ENCODE data around the gene KIAA0753. TPM values are rescaled to one million over a fixed set of nuclear protein-coding genes. Genes with fewer than 3 reads are reported as not detected.

Gene KIAA0753
- total and polyA plus RNA-seq, 2 of the 8 experiments (the other 6 are each of a cell fraction or from before 2014, with no cell fraction given): 5.0 to 27.1 TPM

- H4K8ac ChIP-seq (ENCODE audit: extremely low read depth, insufficient read depth, low read length): no peak overlapping the region
- H3K27ac ChIP-seq (ENCODE audit: low read depth, low read length): no peak overlapping the region
- no peaks in the 10 kb centered on the region for H4K20me1 ChIP-seq (replicated peaks in 1 of 2; ENCODE audit: control insufficient read depth in 1 of 2, insufficient read depth in 2 of 2, low read length in 2 of 2)
- no peak overlapping the region for H3K4me3 ChIP-seq (ENCODE audit: extremely low read depth in 1 of 4, insufficient read depth in 2 of 4, low read depth in 3 of 4, low read length in 4 of 4)
- no peak overlapping the region for H2AK5ac ChIP-seq (ENCODE audit: low read depth, low read length)
- CTCF ChIA-PET (ENCODE audit: partially characterized antibody): interaction anchor here (0.9 to 3.2 kb wide), 6 partner anchors 9 to 107 kb away, joined by 3 to 19 read pairs (median 4); no protein-coding TSS in a partner anchor
- no peak overlapping the region for H2BK12ac ChIP-seq (ENCODE audit: low read depth, low read length)
- H3K4ac ChIP-seq (replicated peaks; ENCODE audit: insufficient read length, low read depth, low read length): no peak overlapping the region
- H3K9me3 ChIP-seq (ENCODE audit: insufficient read depth in 2 of 2, low read depth in 1 of 2, low read length in 1 of 2): no peaks in the 10 kb centered on the region; a peak in 1 of 4 replicates
- H2AFZ ChIP-seq (ENCODE audit: low read length): no peak overlapping the region
- H2BK20ac ChIP-seq (ENCODE audit: low read length): no peak overlapping the region
- no peak overlapping the region for H3K23ac ChIP-seq (ENCODE audit: insufficient read length)
- FAIRE-seq: no peak
- H3K18ac ChIP-seq (ENCODE audit: extremely low read depth, low read length): no peak overlapping the region
- H3K36me3 ChIP-seq (ENCODE audit: control insufficient read depth in 2 of 4, insufficient read depth in 4 of 4, low read length in 3 of 4): peaks cover 0 to 17% (median 4%) of the 10 kb centered on the region in 4 experiments; a peak in 4 of 8 replicates
- no peak overlapping the region for H2BK15ac ChIP-seq (ENCODE audit: low read length)
- 86% methylated on average over 7 of the region's 7 CpGs; no CpG with 5 or more reads in 1 of the 2 experiments for WGBS, 2 experiments (ENCODE audit: extremely low coverage in 1 of 2, insufficient coverage in 1 of 2, insufficient read length in 1 of 2, insufficient replicate concordance in 2 of 2, low coverage in 1 of 2, low lambda C conversion rate in 2 of 2, missing lambda C conversion rate in 1 of 2)
- TF ChIP-seq KDM4A (IDR thresholded peaks at IDR 0.05; ENCODE audit: low read depth, low read length, severe bottlenecking) (no peak), KDM1A (IDR thresholded peaks at IDR 0.05; ENCODE audit: borderline replicate concordance, low read length) (peak; percentile 89)
- H3K4me2 ChIP-seq (ENCODE audit: insufficient read depth in 1 of 2, low read depth in 2 of 2, low read length in 2 of 2): no peak overlapping the region
- H4K91ac ChIP-seq (replicated peaks; ENCODE audit: insufficient read length, low read length): no peak overlapping the region
- H2BK120ac ChIP-seq (replicated peaks; ENCODE audit: low read depth, low read length): no peak overlapping the region
- no peaks in the 10 kb centered on the region for H3K27me3 ChIP-seq (replicated peaks in 1 of 4; ENCODE audit: control insufficient read depth in 3 of 4, extremely low read depth in 1 of 4, insufficient read depth in 3 of 4, low read length in 3 of 4)
- H4K5ac ChIP-seq (ENCODE audit: insufficient read length, low read depth, low read length): no peak overlapping the region
- H3K14ac ChIP-seq (ENCODE audit: insufficient read length): no peak overlapping the region
- H3K79me1 ChIP-seq (ENCODE audit: low read depth, low read length): no peaks in the 10 kb centered on the region; the same call in 1 of the 2 replicates
- H3K23me2 ChIP-seq (ENCODE audit: low read depth, low read length): no peaks in the 10 kb centered on the region
- no peak overlapping the region for H2BK5ac ChIP-seq (ENCODE audit: low read depth, low read length)
- DNase-seq (ENCODE audit: low read depth in 1 of 2, low spot score in 2 of 2): peak in 1 of 2 experiments; percentile 39
- POLR2A ChIA-PET (ENCODE audit: partially characterized antibody): interaction anchor here (1.2 kb wide), 2 partner anchors 29 to 62 kb away, joined by 3 read pairs; no protein-coding TSS in a partner anchor
- H3K9ac ChIP-seq (replicated peaks in 1 of 4; ENCODE audit: extremely low read depth in 1 of 4, low read depth in 3 of 4, low read length in 3 of 4): no peak overlapping the region
- H3K4me1 ChIP-seq (replicated peaks in 1 of 4; ENCODE audit: control insufficient read depth in 3 of 4, insufficient read depth in 4 of 4, low read length in 3 of 4): peaks cover 0 to 10% (median 4%) of the 10 kb centered on the region in 4 experiments; a peak in 4 of 7 replicates
- no peaks in the 10 kb centered on the region for H3K79me2 ChIP-seq (ENCODE audit: control insufficient read depth in 1 of 2, insufficient read depth in 2 of 2, low read length in 2 of 2)
- H3K56ac ChIP-seq (replicated peaks; ENCODE audit: insufficient read length, low read depth, low read length): no peak overlapping the region
Observed at GRCh38 chr17:6577686-6578263, 62.7 kb downstream of the KIAA0753 start.
